ENCODE results near the gene SESN1.

Gene SESN1

DNA sequence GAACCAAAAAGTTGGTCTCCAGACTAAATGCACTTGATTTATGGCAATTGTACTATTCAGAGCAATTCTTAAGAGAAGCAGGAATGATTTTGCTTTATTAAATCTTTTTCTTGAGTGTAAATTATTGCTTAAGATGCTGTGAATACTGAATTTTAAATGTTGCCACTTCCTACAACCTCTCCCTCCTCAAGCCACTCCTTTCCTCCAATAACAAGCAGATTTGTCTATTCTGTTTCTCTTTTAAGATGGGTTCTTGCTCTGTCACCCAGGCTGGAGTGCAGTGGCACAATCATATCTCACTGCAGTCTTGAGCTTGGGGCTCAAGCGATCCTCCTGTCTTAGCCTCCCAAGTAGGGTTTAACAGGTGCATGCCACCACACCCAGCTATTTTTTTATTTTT, 65.3 kb downstream of the SESN1 start:
- TF ChIP-seq CREB5 (CRISPR knock-in tag; IDR thresholded peaks at IDR 0.05; ENCODE audit: low read depth) = no peak
- TF ChIP-seq ESRRG (CRISPR knock-in tag; IDR thresholded peaks at IDR 0.05) = no peak
- TF ChIP-seq RARB (CRISPR knock-in tag; IDR thresholded peaks at IDR 0.05) = no peak
- TF ChIP-seq ZNF70 (CRISPR knock-in tag; IDR thresholded peaks at IDR 0.05) = no peak
- no peak for TF ChIP-seq PPARA (CRISPR knock-in tag; IDR thresholded peaks at IDR 0.05; ENCODE audit: borderline replicate concordance)
- TF ChIP-seq SNAI2 (CRISPR knock-in tag; IDR thresholded peaks at IDR 0.05) = no peak
- no peak for TF ChIP-seq ARNTL (CRISPR knock-in tag; IDR thresholded peaks at IDR 0.05; ENCODE audit: borderline replicate concordance, low read depth)
- TF ChIP-seq TSHZ2 (CRISPR knock-in tag; IDR thresholded peaks at IDR 0.05) = no peak
- TF ChIP-seq ZNF8 (CRISPR knock-in tag; IDR thresholded peaks at IDR 0.05) = no peak
- no peak for TF ChIP-seq ZNF565 (CRISPR knock-in tag; conservative IDR thresholded peaks at IDR 0.05; ENCODE audit: low read depth)
- TF ChIP-seq TCF4 (CRISPR knock-in tag; IDR thresholded peaks at IDR 0.05; ENCODE audit: borderline replicate concordance) = no peak
- TF ChIP-seq ZC3H10 (CRISPR knock-in tag; IDR thresholded peaks at IDR 0.05) = no peak
- no peak for TF ChIP-seq POU6F1 (CRISPR knock-in tag; IDR thresholded peaks at IDR 0.05; ENCODE audit: borderline replicate concordance, low read depth)
- TF ChIP-seq BACH2 (CRISPR knock-in tag; IDR thresholded peaks at IDR 0.05; ENCODE audit: borderline replicate concordance) = no peak
- ATAC-seq = no peak

DNA sequence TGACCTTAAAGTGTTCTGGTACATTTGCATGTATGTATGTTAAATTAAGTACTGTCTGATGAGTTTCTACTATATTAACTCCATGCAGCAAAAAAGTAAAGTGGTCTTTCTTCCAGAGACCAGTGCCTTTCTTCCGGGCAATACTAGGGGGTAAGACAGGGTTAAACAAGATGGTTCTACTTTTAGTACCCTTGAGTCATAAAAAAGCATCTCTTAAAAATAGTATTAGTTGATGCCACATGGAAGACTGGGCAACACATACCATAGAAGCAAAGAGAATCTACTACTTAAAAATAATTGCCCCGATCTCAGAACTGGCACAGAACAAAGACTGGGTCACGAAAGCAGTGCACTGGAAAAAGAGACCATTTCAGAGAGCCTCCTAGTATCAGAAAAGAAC, 66.2 kb downstream of the SESN1 start:
- TF ChIP-seq ESRRG (CRISPR knock-in tag; IDR thresholded peaks at IDR 0.05) = no peak
- TF ChIP-seq OSR1 (CRISPR knock-in tag; IDR thresholded peaks at IDR 0.05) = no peak
- no peak for TF ChIP-seq POU6F1 (CRISPR knock-in tag; IDR thresholded peaks at IDR 0.05; ENCODE audit: borderline replicate concordance, low read depth)
- TF ChIP-seq CSRNP3 (CRISPR knock-in tag; IDR thresholded peaks at IDR 0.05) = no peak
- ATAC-seq = no peak

GRCh38 chr6:109027964-109028363, 66.7 kb downstream of the SESN1 start:
- no peak for ATAC-seq
- no peak for TF ChIP-seq ESRRG (CRISPR knock-in tag; IDR thresholded peaks at IDR 0.05)
- no peak for TF ChIP-seq CSDC2 (CRISPR knock-in tag; IDR thresholded peaks at IDR 0.05)
- TF ChIP-seq ZC3H10 (CRISPR knock-in tag; IDR thresholded peaks at IDR 0.05) = no peak
- no peak for TF ChIP-seq ZFP30 (CRISPR knock-in tag; IDR thresholded peaks at IDR 0.05)
- TF ChIP-seq TOX (CRISPR knock-in tag; IDR thresholded peaks at IDR 0.05; ENCODE audit: borderline replicate concordance) = no peak
- no peak for TF ChIP-seq CSRNP3 (CRISPR knock-in tag; IDR thresholded peaks at IDR 0.05)
- no peak for TF ChIP-seq BACH2 (CRISPR knock-in tag; IDR thresholded peaks at IDR 0.05; ENCODE audit: borderline replicate concordance)
